VCaP (cell line): ENCODE measurements around the gene UBE3C.

Experiments used
- H3K27ac ChIP-seq: fragments of 450-650 bp; 2 replicates; pipeline ENCODE4 v1.5.1; 2017
- CTCF ChIP-seq: fragments of 450-650 bp; conservative IDR thresholded peaks from 2 replicates; pipeline ENCODE4 v1.5.1; 2017; ENCODE audit warnings: mild to moderate bottlenecking, moderate library complexity

UBE3C gene

GRCh38 chr7:157141525-157142060 lies 2.9 kb downstream of the UBE3C start:
- no peak for TF ChIP-seq CTCF

GRCh38 chr7:157143788-157144187 lies 5.1 kb downstream of the UBE3C start:
- no peak for TF ChIP-seq CTCF
- H3K27ac ChIP-seq: peak overlapping the region; percentile 14; the same call in 1 of the 2 replicates

More at GRCh38 chr7:157141525-157142060, 2.9 kb downstream of the UBE3C start:
- H3K27ac ChIP-seq: peak overlapping the region; percentile 96; the same call in 1 of the 2 replicates

GRCh38 chr7:157149317-157149716 lies 10.6 kb downstream of the UBE3C start:
- H3K27ac ChIP-seq: peak overlapping the region; percentile 91
- no peak for TF ChIP-seq CTCF

- no peak for TF ChIP-seq CTCF
- peak overlapping the region; percentile 91 for H3K27ac ChIP-seq
Measured at GRCh38 chr7:157150882-157151281, 12.2 kb downstream of the UBE3C start.

GRCh38 chr7:157151626-157152339 lies 13.1 kb downstream of the UBE3C start:
- H3K27ac ChIP-seq: peak overlapping the region; percentile 91
- TF ChIP-seq CTCF: no peak

GRCh38 chr7:157152391-157152937 lies 13.7 kb downstream of the UBE3C start:
- H3K27ac ChIP-seq: peak overlapping the region; percentile 91
- TF ChIP-seq CTCF: no peak

GRCh38 chr7:157153260-157153659 lies 14.5 kb downstream of the UBE3C start:
- H3K27ac ChIP-seq: peak overlapping the region; percentile 91
- TF ChIP-seq CTCF: no peak
